ENCODE data around the gene ACCS.

The ACCS gene

GRCh38 chr11:44043157-44043556 is 22.9 kb upstream of the ACCS start:
- DNase-seq = no peak

DNA sequence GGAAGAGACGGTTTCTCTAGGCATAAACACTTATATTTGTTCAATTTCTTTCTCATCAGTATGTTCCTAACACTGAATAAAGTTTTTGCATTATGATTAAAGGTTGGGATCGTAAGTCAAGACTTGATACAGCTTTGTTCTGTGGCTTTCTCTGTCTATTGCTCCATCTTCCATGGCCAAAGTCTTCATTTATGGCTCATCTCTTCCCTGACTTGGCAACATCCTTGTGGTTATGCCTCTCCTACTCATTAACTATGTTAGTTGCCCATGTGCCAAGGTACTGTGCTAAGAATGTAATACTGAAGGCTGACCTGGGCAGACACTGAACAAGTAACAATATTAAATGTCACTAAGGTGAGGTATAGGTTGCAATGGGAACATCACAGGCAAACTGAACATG is 19.9 kb upstream of the ACCS start:
- DNase-seq = no peak

DNA sequence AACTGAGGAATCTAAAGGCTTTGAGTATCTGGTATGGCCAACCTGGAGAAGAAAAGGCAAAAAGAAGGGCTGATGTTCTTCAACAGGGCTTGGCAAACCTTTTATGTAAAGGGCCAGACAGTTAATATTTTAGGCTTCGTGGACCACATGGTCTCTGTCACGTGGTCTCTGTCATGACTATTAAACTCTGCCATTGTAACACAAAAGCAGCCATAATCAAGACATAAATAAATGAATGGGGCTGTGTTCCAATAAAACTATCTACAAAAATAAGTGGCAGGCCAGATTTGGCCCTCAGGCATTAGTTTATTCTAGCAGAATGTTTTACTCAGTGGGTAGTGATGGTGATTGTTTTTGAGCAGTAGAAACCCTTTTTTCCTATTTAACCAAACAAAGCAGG is 18.8 kb upstream of the ACCS start:
- no peak for DNase-seq

DNA sequence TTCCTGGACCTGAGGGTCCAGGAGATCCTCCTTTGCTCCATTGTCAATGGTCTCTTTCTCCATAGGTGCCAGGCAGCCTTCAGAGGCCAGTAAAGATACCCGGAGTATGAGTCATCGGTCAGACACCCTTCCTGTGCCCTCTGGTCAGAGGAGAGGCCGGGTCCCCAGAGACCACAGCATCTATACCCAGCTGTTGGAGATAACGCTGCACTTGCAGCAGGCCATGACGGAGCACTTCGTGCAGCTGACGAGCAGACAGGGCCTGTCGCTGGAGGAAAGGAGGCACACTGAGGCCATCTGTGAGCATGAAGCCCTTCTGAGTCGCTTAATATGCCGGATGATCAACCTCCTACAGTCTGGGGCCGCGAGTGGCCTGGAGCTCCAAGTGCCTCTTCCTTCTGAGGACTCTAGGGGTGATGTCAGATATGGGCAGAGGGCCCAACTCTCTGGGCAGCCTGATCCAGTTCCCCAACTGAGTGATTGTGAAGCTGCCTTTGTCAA is 18.1 kb upstream of the ACCS start, which contains the start of gene ACCSL:
TSS of gene ACCSL (plus strand) at position 51 of the 501 bp plus-strand sequence. CDS start at position 107, 56 bp downstream.
- DNase-seq = no peak

- no peak for DNase-seq
Observed at GRCh38 chr11:44049832-44050231, 16.2 kb upstream of the ACCS start.

DNA sequence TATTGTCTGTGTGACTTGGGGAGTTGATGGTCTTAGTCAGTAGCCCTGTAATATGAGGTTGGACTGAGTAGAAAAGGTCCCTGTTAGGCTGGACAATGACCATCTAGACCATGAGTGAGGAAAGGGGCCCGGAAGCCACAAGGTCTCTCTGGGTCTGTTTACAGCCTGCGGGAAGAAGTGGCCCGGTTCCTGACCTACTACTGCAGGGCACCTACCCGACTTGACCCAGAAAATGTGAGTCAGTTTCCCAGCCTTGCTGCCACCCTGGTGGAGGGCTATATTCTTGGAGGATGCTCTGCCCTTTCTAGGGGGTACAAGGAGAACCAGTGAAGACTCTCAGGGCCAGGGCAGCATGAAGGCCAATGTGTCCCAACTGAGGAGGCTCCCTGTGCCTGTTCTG is 14.9 kb upstream of the ACCS start:
- no peak for DNase-seq

DNA sequence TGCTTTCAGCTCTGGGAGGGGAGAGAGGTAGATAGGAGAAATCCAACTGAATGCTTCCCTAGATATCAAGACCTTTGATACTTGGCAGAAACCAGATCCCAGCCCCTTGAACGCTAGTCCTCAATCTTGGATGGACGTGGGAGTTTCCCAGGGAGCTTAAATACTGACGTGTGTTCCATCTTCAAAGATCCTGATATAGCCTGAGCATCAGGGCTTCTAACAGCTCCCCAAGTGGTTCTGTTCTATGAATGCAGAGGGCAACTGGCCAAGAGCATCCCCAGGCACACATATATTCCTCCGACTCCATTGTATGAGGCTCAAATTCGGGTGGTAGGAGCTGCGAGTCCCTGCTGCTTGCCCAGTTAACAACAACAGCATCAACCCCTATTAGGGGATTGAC is 8.7 kb upstream of the ACCS start:
- DNase-seq = no peak

GRCh38 chr11:44058275-44058674 is 7.8 kb upstream of the ACCS start:
- no peak for DNase-seq

- no peak for DNase-seq
Observed at GRCh38 chr11:44065161-44065661, 859 bp upstream of the ACCS start.

- DNase-seq = no peak
Observed at GRCh38 chr11:44066732-44067141, 667 bp downstream of the ACCS start.

DNA sequence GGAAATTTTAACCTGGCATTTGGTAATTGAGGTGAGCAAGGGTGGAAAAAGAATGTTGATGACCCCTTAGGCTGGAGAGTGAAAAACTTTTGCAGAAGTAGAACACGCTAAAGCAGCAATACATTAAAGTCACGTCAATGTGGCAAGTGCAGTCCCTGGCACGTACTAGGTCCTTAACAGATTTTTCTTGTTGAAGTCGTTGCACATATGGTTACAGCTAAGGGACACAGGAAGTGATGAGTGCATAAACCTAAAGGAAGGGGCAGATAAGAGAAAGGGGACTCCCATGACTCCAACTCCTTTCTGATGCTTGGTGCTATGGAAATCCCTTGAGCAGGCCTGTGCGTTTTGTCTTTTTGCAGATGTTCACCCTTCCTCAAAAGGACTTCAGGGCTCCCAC is 1.2 kb downstream of the ACCS start:
- DNase-seq = no peak

DNA sequence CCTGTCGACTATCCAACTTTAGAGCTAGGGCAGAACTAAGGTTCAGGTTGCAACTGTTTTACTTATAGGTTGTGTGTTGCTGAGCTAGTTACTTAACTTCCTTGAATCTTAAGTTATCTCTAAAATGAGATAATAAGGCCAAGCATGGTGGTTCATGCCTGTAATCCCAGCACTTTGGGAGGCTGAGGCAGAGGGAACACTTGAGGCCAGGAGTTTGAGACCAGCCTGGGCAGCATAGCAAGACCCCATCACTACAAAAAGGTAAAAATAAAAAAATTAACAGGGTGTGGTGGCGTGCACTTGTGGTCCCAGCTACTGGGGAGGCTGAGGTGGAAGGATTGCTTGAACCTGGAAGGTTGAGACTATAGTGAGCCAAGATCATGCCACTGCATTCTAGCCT is 2.1 kb downstream of the ACCS start:
- no peak for DNase-seq

- no peak for DNase-seq
Observed at GRCh38 chr11:44071157-44071556, 5.1 kb downstream of the ACCS start.

- no peak for DNase-seq
Observed at GRCh38 chr11:44072757-44073658, 6.9 kb downstream of the ACCS start.

GRCh38 chr11:44078794-44079193 is 12.7 kb downstream of the ACCS start:
- DNase-seq = no peak

- DNase-seq = no peak
Observed at GRCh38 chr11:44079376-44079775, 13.3 kb downstream of the ACCS start.

DNA sequence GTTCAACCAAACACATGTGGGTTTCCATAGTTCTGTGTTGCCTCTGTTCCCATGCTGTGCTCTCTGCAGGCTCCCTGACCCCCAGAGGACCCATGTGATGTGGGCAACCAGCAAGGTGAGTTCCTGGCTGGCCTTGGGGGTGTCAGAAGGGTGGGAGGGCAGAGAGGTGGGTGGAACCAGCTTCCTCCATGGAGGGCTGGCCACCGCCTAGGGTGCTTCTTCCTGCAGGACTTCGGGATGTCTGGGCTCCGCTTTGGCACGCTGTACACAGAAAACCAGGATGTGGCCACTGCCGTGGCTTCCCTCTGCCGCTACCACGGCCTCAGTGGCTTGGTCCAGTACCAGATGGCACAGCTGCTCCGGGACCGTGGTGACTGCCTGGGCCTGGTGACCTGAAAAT is 14.9 kb downstream of the ACCS start:
- no peak for DNase-seq

DNA sequence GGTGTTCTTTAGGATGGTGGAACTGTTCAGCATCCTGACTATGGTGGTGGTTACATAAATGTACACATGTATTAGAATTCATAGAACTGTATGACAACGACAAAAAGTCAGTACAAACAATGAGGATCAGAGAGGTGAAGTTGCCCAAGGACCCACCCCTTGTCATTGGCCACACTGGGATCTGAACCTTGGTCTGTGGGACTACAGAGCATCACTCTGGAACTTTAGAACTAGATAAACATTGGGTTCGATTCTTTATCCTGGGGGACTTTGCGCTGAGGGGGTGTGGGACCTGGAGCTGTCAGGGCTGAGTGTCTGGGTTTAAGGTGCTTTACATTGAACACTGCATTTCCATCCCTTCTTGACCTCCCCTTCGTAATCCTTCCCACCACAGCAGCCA is 16.6 kb downstream of the ACCS start:
- no peak for DNase-seq

DNA sequence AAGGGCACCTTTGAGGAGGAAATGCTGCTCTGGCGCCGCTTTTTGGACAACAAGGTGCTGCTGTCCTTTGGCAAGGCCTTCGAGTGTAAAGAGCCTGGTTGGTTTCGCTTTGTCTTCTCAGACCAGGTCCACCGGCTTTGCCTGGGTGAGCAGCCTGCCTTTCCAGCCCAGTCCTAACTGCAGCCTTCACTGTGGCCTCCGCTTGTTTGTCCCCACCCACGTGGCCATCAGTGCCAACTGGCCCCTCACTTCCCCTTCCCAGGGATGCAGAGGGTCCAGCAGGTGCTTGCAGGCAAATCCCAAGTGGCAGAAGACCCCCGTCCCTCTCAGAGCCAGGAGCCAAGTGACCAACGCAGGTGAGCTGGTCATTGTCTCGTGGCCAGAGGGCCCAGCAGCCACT is 17.4 kb downstream of the ACCS start:
- no peak for DNase-seq

- DNase-seq = no peak
Observed at GRCh38 chr11:44083906-44084305, 17.8 kb downstream of the ACCS start.

- no peak for DNase-seq
Observed at GRCh38 chr11:44085330-44085729, 19.3 kb downstream of the ACCS start.

- DNase-seq = no peak
Observed at GRCh38 chr11:44088377-44088776, 22.3 kb downstream of the ACCS start.

DNA sequence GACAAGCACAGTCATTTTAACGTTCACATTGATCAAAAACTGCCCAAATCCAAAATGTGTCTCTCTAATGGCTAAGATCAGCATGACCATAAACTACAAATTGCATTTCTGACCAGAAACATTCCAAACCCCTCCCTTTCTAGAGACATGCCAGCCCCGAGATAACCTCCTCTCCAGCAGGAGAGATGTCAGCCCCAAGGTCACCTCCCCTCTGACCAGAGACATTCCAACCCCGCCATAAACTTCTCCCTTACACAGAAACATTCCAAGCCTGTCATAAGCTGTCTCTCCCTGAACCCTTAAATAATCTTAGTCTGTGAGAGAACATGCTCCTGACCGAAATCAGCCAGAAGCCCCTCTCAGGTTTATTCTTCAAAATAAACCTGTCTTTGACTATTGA is 22.8 kb downstream of the ACCS start:
- no peak for DNase-seq

DNA sequence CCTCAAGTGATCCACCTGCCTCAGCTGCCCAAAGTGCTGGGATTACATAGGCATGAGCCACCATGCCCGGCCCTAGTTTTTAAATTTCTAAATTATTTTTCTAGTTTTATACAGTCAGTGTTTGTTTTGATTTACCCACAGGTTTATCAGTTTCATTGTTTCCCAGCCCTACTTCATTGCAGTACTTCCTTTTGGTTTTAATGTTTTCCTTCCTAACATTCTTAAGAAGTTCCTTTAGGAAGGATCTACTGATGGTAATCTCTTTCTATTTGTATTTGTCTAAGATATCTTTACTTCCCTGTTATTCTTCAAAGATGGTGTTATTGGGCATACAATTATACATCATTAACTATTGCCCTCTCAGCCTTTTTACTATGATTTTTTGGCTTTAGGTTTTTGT is 24.5 kb downstream of the ACCS start:
- no peak for DNase-seq

Data from kidney glomerular epithelial cell (primary cell).